Endothelial cell of umbilical vein (primary cell): ENCODE data around the gene FGA.

Source experiments
- EZH2 ChIP-seq: IDR thresholded peaks from 2 replicates; pipeline ENCODE4 v1.6.1; 2012; ENCODE audit warnings: borderline replicate concordance, low read depth, mild to moderate bottlenecking, moderate library complexity, low read length, inconsistent platforms; ENCODE audit not compliant: severe bottlenecking
- FOS ChIP-seq: IDR thresholded peaks from 2 replicates; pipeline ENCODE4 v1.6.1; 2011; ENCODE audit warnings: mild to moderate bottlenecking, low read length, moderate library complexity, borderline replicate concordance; ENCODE audit not compliant: insufficient read depth
- GATA2 ChIP-seq: IDR thresholded peaks from 2 replicates; pipeline ENCODE4 v1.7.0; 2011; ENCODE audit warnings: low read depth, mild to moderate bottlenecking, moderate library complexity, mixed read lengths, low read length; ENCODE audit not compliant: insufficient read length, insufficient read depth
- JUN ChIP-seq: IDR thresholded peaks from 2 replicates; pipeline ENCODE4 v1.6.1; 2011; ENCODE audit warnings: borderline replicate concordance, low read depth; ENCODE audit not compliant: insufficient read length, insufficient read depth
- MYC ChIP-seq: IDR thresholded peaks from one replicate; pipeline ENCODE4 v1.6.1; 2011; ENCODE audit warnings: mild to moderate bottlenecking, low read depth, low read length
- POLR2A ChIP-seq: IDR thresholded peaks from 2 replicates; pipeline ENCODE4 v1.6.1; 2012; ENCODE audit warnings: low read depth, mild to moderate bottlenecking, control low read depth, low read length
- POLR2AphosphoS5 ChIP-seq: IDR thresholded peaks from 2 replicates; pipeline ENCODE4 v1.6.1; 2012; ENCODE audit warnings: low read depth, mild to moderate bottlenecking, control low read depth, low read length, moderate library complexity; ENCODE audit not compliant: insufficient read depth
- TF ChIP-seq, protein P1 (sequence below), 2 donors: IDR thresholded peaks; 1 replicate in 1 of 2; 2 replicates in 1 of 2; pipeline ENCODE4 v1.5.1; 2011; ENCODE audit warnings: low read length in 2 of 2, mild to moderate bottlenecking in 2 of 2, moderate library complexity in 2 of 2, control low read depth in 1 of 2, inconsistent platforms in 1 of 2, low read depth in 1 of 2; ENCODE audit not compliant: insufficient read depth in 1 of 2; ENCODE audit errors: extremely low read depth in 1 of 2
- TF ChIP-seq, protein P2 (sequence below): IDR thresholded peaks from 2 replicates; pipeline ENCODE4 v1.6.1; 2011; ENCODE audit not compliant: insufficient read depth, insufficient read length

DNA sequence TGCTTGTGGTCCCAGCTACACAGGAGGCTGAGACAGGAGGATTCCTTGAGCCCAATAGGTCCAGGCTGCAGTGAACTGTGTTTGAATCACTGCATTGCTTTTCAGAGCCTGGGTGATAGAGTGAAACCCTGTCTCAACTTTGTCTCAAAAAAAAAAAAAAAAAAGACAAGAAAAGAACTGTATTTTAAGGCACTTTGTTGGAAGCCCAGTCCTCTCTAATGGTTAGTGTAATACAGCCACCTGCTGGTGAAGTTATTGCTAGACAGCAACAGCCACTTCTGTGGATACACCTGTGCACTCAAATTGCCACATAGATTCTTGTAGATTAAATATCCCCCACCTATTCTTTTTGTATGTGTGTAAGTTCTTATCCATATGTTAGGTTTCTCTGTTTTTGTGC is 32.1 kb upstream of the FGA start:
- TF ChIP-seq, protein P1, sequence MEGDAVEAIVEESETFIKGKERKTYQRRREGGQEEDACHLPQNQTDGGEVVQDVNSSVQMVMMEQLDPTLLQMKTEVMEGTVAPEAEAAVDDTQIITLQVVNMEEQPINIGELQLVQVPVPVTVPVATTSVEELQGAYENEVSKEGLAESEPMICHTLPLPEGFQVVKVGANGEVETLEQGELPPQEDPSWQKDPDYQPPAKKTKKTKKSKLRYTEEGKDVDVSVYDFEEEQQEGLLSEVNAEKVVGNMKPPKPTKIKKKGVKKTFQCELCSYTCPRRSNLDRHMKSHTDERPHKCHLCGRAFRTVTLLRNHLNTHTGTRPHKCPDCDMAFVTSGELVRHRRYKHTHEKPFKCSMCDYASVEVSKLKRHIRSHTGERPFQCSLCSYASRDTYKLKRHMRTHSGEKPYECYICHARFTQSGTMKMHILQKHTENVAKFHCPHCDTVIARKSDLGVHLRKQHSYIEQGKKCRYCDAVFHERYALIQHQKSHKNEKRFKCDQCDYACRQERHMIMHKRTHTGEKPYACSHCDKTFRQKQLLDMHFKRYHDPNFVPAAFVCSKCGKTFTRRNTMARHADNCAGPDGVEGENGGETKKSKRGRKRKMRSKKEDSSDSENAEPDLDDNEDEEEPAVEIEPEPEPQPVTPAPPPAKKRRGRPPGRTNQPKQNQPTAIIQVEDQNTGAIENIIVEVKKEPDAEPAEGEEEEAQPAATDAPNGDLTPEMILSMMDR (IDR thresholded peaks at IDR 0.05; ENCODE audit: extremely low read depth in 1 of 2, insufficient read depth in 1 of 2, low read depth in 1 of 2, low read length in 2 of 2): peak; percentile 24 to 41
- TF ChIP-seq POLR2AphosphoS5: no peak
- TF ChIP-seq EZH2: no peak
- TF ChIP-seq POLR2A: no peak
- TF ChIP-seq, protein P2, sequence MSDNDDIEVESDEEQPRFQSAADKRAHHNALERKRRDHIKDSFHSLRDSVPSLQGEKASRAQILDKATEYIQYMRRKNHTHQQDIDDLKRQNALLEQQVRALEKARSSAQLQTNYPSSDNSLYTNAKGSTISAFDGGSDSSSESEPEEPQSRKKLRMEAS: no peak
- no peak for TF ChIP-seq JUN
- no peak for TF ChIP-seq GATA2
- no peak for TF ChIP-seq MYC
- no peak for TF ChIP-seq FOS
